Middle frontal gyrus (tissue), 1 donor: ENCODE measurements around the gene C13orf46.
"Not testable (repeated sequence)": the region's sequence is repeated elsewhere in the genome, so short reads cannot be mapped to it uniquely, and the experiment has no call there.

ENCODE experiments used
- DNase-seq: peaks from one replicate; pipeline ENCODE4 v3.0.0-alpha.2; 2015; ENCODE audit warnings: low spot score; ENCODE audit errors: extremely low spot score

The C13orf46 gene

GRCh38 chr13:113973218-113974164 is at the start of gene C13orf46:
C13orf46 (minus strand) TSS chr13:113974076; CDS start chr13:113973997, 79 bp downstream.
- DNase-seq, result no peak

- DNase-seq, result no peak
These were observed 49.0 kb upstream of the C13orf46 start for GRCh38 chr13:114022876-114023275.

- DNase-seq, result no peak
These were observed 48.4 kb upstream of the C13orf46 start for GRCh38 chr13:114022309-114022669.

GRCh38 chr13:114021464-114022308 is 47.8 kb upstream of the C13orf46 start:
- DNase-seq, result no peak

- no peak for DNase-seq
These were observed 47.0 kb upstream of the C13orf46 start for GRCh38 chr13:114020750-114021463.

- DNase-seq, result not testable (repeated sequence)
These were observed 46.3 kb upstream of the C13orf46 start for GRCh38 chr13:114020134-114020533.

- no peak for DNase-seq
These were observed 45.5 kb upstream of the C13orf46 start for GRCh38 chr13:114019367-114019766.

GRCh38 chr13:114018461-114019055 is 44.7 kb upstream of the C13orf46 start:
- DNase-seq, result no peak

GRCh38 chr13:114017966-114018365 is 44.1 kb upstream of the C13orf46 start:
- DNase-seq, result no peak

DNA sequence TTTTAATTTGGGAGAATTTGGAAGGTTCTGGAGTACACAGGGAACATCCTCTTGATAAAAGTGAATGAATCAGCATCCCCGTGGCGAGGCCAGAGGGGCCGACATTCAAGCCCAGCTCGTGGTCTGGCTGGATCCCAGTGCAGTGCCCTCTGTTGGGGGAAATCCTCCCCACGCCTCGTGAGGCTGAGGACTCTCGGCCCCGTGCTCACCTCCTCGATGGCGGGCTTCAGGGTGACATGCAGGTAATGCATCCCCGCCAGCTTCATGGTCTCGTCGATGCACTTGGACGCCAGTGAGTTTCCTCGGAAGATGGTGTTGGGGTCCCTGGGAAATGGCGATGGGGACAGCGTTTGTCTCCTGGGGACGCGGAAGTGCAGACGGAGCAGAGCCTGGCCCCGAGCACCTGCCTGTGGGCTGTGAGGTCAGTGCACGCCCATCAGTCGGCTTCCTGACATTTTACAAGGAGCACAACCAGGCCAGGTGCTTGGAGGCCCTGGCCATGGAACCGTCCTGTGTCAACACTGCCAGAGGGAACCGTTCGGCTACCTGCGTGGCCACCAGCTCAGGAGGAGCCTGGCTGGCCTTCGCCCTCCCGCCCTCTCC is 43.3 kb upstream of the C13orf46 start:
- no peak for DNase-seq

GRCh38 chr13:114016321-114017027 is 42.6 kb upstream of the C13orf46 start:
- no peak for DNase-seq

DNA sequence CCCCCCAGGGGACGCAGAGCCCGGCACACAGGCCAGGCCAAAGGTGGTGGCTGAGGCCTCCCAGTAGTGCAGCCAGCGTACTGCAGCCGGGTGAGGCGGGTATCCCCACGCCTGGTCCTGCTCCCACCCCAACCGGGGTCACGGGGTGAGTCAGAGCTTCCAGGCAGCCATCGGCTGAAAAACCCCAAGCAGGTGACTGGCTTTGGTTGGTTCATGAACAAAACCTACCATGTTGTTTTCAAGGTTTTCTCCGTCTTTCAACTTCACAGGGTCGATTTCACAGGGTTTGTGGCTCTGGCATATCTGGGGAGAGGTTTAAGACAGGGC is 42.1 kb upstream of the C13orf46 start:
- DNase-seq, result no peak

DNA sequence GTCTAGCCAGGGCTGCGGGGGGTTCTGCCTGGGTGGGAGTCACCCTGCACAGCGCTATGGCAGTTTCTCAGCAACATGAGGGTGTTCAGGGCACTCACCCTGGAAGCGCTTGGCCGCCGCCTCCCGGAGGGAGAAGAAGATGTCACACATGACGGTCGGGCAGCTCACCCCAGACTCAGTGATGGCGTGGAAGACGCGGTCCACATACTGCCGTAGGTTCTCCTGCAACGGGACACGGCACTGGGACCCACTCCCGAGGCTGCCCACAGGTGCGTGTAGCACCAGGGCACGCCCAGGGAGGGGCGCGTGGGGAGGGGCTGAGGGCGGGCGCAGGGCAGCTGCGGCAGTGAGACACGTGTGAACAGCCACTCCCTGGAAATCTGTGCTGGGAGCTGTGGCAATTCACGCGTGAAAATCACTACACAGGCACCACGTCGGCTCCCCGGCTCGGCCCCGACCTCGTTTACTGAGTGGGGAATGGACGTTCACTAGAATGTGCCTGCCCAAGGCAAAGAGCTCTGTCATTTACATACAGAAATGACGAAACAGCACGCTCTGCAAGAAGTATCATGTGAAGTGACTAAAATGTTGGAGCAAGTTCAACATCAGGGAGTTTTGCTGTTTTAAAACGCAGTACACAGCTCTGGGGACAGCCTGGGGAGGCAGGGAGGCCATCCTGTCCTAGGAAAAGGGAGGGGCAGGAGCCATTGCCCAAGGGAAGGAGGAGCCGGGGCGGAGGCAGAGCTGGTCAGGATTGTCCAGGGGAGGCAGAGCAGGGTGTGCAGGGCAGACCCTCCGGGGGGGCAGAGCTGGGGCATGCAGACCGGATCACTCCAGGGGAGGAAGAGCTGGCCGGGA is 41.5 kb upstream of the C13orf46 start:
- DNase-seq, result no peak

DNA sequence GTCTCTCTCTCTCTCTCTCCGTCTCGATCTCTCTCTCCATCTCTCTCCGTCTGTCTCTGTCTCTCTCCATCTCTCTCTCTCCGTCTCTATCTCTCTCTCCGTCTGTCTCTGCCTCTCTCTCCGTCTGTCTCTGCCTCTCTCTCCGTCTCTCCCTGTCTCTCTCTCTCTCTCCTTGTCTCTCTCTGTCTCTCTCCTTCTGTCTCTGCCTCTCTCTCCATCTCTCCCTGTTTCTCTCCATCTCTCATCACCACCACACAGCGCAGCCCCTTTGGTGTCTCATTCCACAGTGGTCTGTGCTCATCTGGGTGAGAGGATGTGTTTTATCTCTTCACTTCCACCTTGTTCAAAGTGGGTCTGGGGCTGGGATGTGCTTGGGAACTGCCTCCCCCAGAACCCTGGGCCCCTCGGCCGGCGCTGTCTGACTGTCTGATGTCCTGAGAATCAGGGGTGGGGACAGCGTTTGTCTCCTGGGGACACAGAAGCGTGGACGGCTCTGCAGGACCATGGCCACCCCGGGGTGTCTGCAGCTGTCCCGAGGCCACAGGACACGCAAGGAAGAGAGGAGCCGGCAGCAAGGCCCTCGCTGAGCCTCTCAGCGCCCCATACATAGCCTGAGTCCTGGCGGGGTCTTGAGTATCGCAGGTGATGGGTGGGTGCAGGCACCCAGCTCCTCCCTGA is 40.2 kb upstream of the C13orf46 start:
- DNase-seq, result no peak

- DNase-seq, result no peak
These were observed 39.5 kb upstream of the C13orf46 start for GRCh38 chr13:114013336-114013735.

- no peak for DNase-seq
These were observed 39.0 kb upstream of the C13orf46 start for GRCh38 chr13:114012921-114013320.

- DNase-seq, result no peak
These were observed 38.3 kb upstream of the C13orf46 start for GRCh38 chr13:114012141-114012540.

DNA sequence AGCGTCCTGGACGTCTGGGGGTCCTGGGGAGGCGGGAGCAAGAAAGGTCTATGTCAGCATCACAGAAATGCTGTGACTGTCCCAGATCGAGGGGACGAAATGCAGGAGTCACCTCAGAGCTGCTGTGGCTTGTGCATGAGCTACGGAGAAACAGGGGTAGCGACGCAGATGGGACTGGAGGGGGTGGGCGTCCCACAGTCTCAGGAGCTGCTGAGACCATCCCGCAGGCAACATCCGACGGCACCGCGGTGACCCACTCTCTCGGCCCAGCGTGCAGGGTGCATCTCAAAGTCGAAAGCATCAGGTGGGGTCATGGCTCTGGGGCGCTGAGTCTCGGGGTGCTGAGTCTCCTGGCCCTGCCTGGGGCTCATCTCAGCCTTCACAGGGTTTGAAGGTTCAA is 37.4 kb upstream of the C13orf46 start:
- no peak for DNase-seq
